ENCODE results near the gene MAP3K20. TPM values are rescaled to one million over a fixed set of nuclear protein-coding genes. Genes with fewer than 3 reads are reported as not detected.

Gene MAP3K20
- total RNA-seq, result 10 to 100 TPM; 24.7 to 40.2 (median 33.8) TPM

DNA sequence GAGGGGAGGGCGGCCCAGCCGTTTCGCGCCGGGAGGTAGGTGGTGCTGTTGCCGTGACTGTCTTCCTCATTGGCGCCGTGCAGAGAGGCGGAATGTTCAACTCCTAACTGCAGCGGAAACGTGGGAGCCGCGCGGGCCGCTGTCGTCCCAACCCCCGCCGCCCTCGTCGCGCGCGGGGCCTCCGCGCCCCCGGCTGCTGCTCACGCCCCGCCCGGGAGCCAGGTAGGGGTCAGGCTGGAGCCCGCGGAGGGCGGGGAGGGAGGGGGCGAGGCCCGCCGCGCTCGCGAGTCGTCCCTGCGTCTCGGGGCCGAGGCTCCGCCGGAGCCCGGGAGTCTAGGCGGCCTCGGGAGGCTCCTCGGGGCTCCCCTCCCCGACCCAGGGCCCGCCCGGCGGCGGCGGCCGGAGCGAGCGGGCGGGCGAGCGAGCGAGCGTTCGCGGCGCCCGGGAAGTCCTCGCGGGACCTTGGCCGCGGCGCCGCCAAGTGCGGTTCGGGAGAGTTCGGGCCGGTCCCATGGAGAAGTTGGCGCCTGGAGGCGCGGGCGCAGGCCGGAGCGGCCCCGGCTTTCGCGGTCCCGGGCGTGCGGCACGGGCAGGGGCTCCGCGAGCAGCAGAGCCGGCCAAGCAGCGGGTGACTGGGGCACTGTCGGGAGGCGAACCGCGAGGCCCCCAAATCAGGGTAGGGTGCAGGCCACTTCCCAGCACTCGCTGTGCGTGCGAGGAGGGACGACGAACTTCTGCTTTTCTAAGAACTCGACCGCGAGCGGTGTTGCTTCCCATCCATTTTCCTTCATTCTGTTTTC lies at the start of gene MAP3K20:
Gene MAP3K20, plus strand, starts transcription at position 66 of the 800 bp plus-strand sequence. CDS start 15,186 bp downstream, outside the sequence.
- intact Hi-C loops (cut with DNase I; ENCODE audit: low total_unique reads), result loop anchor here (2.0 kb wide), 1 partner anchor 135 kb away; no protein-coding TSS in a partner anchor
- Histone ChIP-seq H3K4me1 (peaks cover 0 to 26% (median 14%) of the 10 kb centered on the region in 4 donors), H3K4me3 (peak within 1 kb of the TSS; percentile 61 to 87 (median 72)), H3K27ac (peak within 1 kb of the TSS; percentile 88 to 96 (median 92)), H3K36me3 (no peaks in the 10 kb centered on the region), H3K27me3 (peaks cover 3% of the 10 kb centered on the region), H3K9me3 (no peaks in the 10 kb centered on the region)
- TF ChIP-seq, protein P1, sequence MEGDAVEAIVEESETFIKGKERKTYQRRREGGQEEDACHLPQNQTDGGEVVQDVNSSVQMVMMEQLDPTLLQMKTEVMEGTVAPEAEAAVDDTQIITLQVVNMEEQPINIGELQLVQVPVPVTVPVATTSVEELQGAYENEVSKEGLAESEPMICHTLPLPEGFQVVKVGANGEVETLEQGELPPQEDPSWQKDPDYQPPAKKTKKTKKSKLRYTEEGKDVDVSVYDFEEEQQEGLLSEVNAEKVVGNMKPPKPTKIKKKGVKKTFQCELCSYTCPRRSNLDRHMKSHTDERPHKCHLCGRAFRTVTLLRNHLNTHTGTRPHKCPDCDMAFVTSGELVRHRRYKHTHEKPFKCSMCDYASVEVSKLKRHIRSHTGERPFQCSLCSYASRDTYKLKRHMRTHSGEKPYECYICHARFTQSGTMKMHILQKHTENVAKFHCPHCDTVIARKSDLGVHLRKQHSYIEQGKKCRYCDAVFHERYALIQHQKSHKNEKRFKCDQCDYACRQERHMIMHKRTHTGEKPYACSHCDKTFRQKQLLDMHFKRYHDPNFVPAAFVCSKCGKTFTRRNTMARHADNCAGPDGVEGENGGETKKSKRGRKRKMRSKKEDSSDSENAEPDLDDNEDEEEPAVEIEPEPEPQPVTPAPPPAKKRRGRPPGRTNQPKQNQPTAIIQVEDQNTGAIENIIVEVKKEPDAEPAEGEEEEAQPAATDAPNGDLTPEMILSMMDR (IDR thresholded peaks at IDR 0.05), result peak in 4 of 5 experiments; percentile 18 to 34 (median 28)
- TF ChIP-seq EP300 (IDR thresholded peaks at IDR 0.05; ENCODE audit: low read depth) (no peak), POLR2AphosphoS5 (IDR thresholded peaks at IDR 0.05) (peak; percentile 55 to 79 (median 60))
- DNase-seq, result peak; percentile 70
- in situ Hi-C loops (cut with MboI; ENCODE audit: low pct_ligation_motif_present in 1 of 4, low pct_unique_long_range_greater_than_20kb in 1 of 4, low sequenced_read_pairs in 3 of 4), result loop anchor here in 1 of 4 donors (25.0 kb wide), 1 partner anchor 111 kb away; no protein-coding TSS in a partner anchor
- 1 to 20% methylated on average over 1 to 40 of the region's 106 CpGs for WGBS, 2 donors (ENCODE audit: low coverage in 1 of 2)

DNA sequence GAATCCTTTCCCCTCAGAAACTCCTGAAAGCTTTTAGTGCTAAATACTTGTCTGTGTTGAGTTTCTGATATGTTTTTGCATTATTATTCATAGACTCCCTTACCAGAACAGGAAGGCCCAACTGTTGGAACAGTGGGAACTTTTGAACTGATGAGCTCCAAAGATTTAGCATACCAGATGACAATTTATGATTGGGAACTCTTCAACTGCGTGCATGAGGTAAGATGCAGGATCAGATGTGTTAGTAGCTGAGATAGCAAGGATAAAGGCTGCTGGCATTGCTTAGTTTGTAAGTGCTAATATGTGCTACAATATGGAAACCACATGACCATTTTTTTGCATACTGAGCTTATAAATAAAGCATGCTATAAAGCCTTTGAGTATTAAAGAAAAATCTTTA lies 49.2 kb upstream of the MAP3K20 start:
- TF ChIP-seq POLR2A (IDR thresholded peaks at IDR 0.05) (no peak), EP300 (IDR thresholded peaks at IDR 0.05; ENCODE audit: low read depth) (no peak), POLR2AphosphoS5 (IDR thresholded peaks at IDR 0.05) (no peak)
- TF ChIP-seq, protein P1 (IDR thresholded peaks at IDR 0.05), result no peak
- no peak overlapping the region for H3K27ac ChIP-seq
- in situ Hi-C loops (cut with MboI; ENCODE audit: low pct_ligation_motif_present in 1 of 4, low pct_unique_long_range_greater_than_20kb in 1 of 4, low sequenced_read_pairs in 3 of 4), result loop anchor here in 3 of 4 donors (5.0 to 25.0 kb wide), 5 partner anchors 186 to 1311 kb away; partner anchors contain the start of genes CDCA7 (in 1 of the 3) and SP9 (in 1 of the 3)
- no peak for DNase-seq
- intact Hi-C loops (cut with DNase I; ENCODE audit: low total_unique reads), result loop anchor here (5.0 kb wide), 1 partner anchor 191 kb away; no protein-coding TSS in a partner anchor
- WGBS, 2 donors (ENCODE audit: low coverage in 1 of 2), result 85 to 100% methylated on average over 1 of the region's 1 CpG
- H3K4me1 ChIP-seq, result peaks cover 12 to 28% (median 17%) of the 10 kb centered on the region in 4 donors
- no peaks in the 10 kb centered on the region for H3K36me3 ChIP-seq
- H3K27me3 ChIP-seq, result no peaks in the 10 kb centered on the region
- no peaks in the 10 kb centered on the region for H3K9me3 ChIP-seq
- H3K4me3 ChIP-seq, result no peak overlapping the region

GRCh38 chr2:173027181-173028128 lies 48.2 kb upstream of the MAP3K20 start:
- DNase-seq, result peak; percentile 88
- in situ Hi-C loops (cut with MboI; ENCODE audit: low pct_ligation_motif_present in 1 of 4, low pct_unique_long_range_greater_than_20kb in 1 of 4, low sequenced_read_pairs in 3 of 4), result loop anchor here in 3 of 4 donors (5.0 to 25.0 kb wide), 5 partner anchors 185 to 1310 kb away; partner anchors contain the start of genes CDCA7 (in 1 of the 3) and SP9 (in 1 of the 3)
- Histone ChIP-seq H3K4me3 (no peak overlapping the region), H3K4me1 (peaks cover 12 to 28% (median 17%) of the 10 kb centered on the region in 4 donors), H3K27me3 (no peaks in the 10 kb centered on the region), H3K36me3 (no peaks in the 10 kb centered on the region), H3K9me3 (no peaks in the 10 kb centered on the region), H3K27ac (peak overlapping the region; percentile 60 to 68 (median 66))
- no peak for TF ChIP-seq EP300 (IDR thresholded peaks at IDR 0.05; ENCODE audit: low read depth)
- TF ChIP-seq, protein P1 (IDR thresholded peaks at IDR 0.05), result peak; percentile 92 to 96 (median 94)
- peak in 1 of 3 donors; percentile 33 for TF ChIP-seq POLR2AphosphoS5 (IDR thresholded peaks at IDR 0.05)
- intact Hi-C loops (cut with DNase I; ENCODE audit: low total_unique reads), result loop anchor here (5.0 kb wide), 1 partner anchor 190 kb away; no protein-coding TSS in a partner anchor
- 22 to 24% methylated on average over 8 of the region's 8 CpGs for WGBS, 2 donors (ENCODE audit: low coverage in 1 of 2)

Data from transverse colon (tissue), 4 donors.